PC-9 (cell line): ENCODE results near the gene FA2H. TPM values are rescaled to one million over a fixed set of nuclear protein-coding genes. Genes with fewer than 3 reads are reported as not detected.
"Not testable (repeated sequence)": the region's sequence is repeated elsewhere in the genome, so short reads cannot be mapped to it uniquely, and the experiment has no call there.

Experiments used
- BruUV-seq: library from RNA; stranded (reverse); fragments of 400-500 nt; replicated peaks from 2 replicates; lab custom pipeline; 2021; lab: Mats Ljungman, UMichigan
- CTCF ChIA-PET: fragments of 300-600 bp; sonication (Branson Sonifier 250); formaldehyde crosslinking; loops from one replicate; lab custom pipeline; 2022; ENCODE audit warnings: antibody characterized with exemption; lab: Charles Lee
- POLR2A ChIA-PET: fragments of 300-600 bp; sonication (Branson Sonifier 250); formaldehyde crosslinking; loops from one replicate; lab custom pipeline; 2022; ENCODE audit warnings: antibody characterized with exemption; ENCODE audit not compliant: unreplicated experiment; lab: Charles Lee
- DNase-seq, 2 experiments: peaks; one replicate each; pipeline versions ENCODE4 v3.0.0 to v3.0.0-alpha.2; 2015 to 2022; ENCODE audit warnings: mixed read lengths in 1 of 2
- H2AFZ ChIP-seq: fragments of 200-600 bp; sonication (generic); 2 replicates; pipeline ENCODE4 v1.8.1; 2017; ENCODE audit warnings: antibody characterized with exemption
- H3F3A ChIP-seq: fragments of 200-600 bp; sonication (generic); 2 replicates; pipeline ENCODE4 v1.8.1; 2017; ENCODE audit warnings: antibody characterized with exemption, mild to moderate bottlenecking, low read depth; ENCODE audit not compliant: insufficient read depth
- H3K27ac ChIP-seq: fragments of 200-600 bp; sonication (generic); 2 replicates; pipeline ENCODE4 v1.6.1; 2016; ENCODE audit warnings: mixed run types
- H3K27me3 ChIP-seq: fragments of 200-600 bp; sonication (generic); 2 replicates; pipeline ENCODE4 v1.6.1; 2016; ENCODE audit warnings: low read depth, mixed run types; ENCODE audit not compliant: insufficient read depth
- H3K36me3 ChIP-seq: fragments of 200-600 bp; sonication (generic); 2 replicates; pipeline ENCODE4 v1.6.1; 2016; ENCODE audit warnings: low read depth, mixed run types
- H3K4me1 ChIP-seq: fragments of 200-600 bp; sonication (generic); replicated peaks from 2 replicates; pipeline ENCODE4 v1.6.1; 2016; ENCODE audit warnings: mixed run types; ENCODE audit not compliant: insufficient read depth
- H3K4me2 ChIP-seq: fragments of 200-600 bp; sonication (generic); 2 replicates; pipeline ENCODE4 v1.6.1; 2017; ENCODE audit warnings: mixed run types
- H3K4me3 ChIP-seq: fragments of 200-600 bp; sonication (generic); 2 replicates; pipeline ENCODE4 v1.6.1; 2016; ENCODE audit warnings: mixed run types
- H3K79me2 ChIP-seq: fragments of 200-600 bp; sonication (generic); 2 replicates; pipeline ENCODE4 v1.6.1; 2017; ENCODE audit warnings: low read depth, mixed run types
- H3K9me2 ChIP-seq: fragments of 200-600 bp; sonication (generic); 2 replicates; pipeline ENCODE4 v1.8.1; 2017; ENCODE audit warnings: mild to moderate bottlenecking; ENCODE audit not compliant: insufficient read depth
- H3K9me3 ChIP-seq: fragments of 200-600 bp; sonication (generic); 2 replicates; pipeline ENCODE4 v1.8.1; 2016; ENCODE audit warnings: low read depth; ENCODE audit not compliant: insufficient read depth
- H4K20me1 ChIP-seq: fragments of 200-600 bp; sonication (generic); 2 replicates; pipeline ENCODE4 v1.8.1; 2017; ENCODE audit not compliant: insufficient read depth
- EZH2 ChIP-seq: fragments of 200-600 bp; sonication (generic); IDR thresholded peaks from 2 replicates; pipeline ENCODE4 v1.8.0; 2017; ENCODE audit warnings: antibody characterized with exemption, low read depth
- intact Hi-C: fragments of 100-400 bp; cut with micrococcal nuclease; formaldehyde crosslinking; loops from one replicate; pipeline ENCODE4 v1.10.0; 2022; ENCODE audit not compliant: unreplicated experiment
- total RNA-seq: library from RNA; stranded (reverse); gene quantifications from 2 replicates; pipeline ENCODE4 v1.2.3, GENCODE V29; 2021
- TF ChIP-seq, protein P1 (sequence below): fragments of 200-600 bp; sonication (generic); conservative IDR thresholded peaks from 2 replicates; pipeline ENCODE4 v1.6.1; 2017; ENCODE audit warnings: mixed run types, antibody characterized with exemption, mild to moderate bottlenecking, moderate library complexity

The FA2H gene
- total RNA-seq, 1 experiment from 2014 or later, result 3.5 TPM

DNA sequence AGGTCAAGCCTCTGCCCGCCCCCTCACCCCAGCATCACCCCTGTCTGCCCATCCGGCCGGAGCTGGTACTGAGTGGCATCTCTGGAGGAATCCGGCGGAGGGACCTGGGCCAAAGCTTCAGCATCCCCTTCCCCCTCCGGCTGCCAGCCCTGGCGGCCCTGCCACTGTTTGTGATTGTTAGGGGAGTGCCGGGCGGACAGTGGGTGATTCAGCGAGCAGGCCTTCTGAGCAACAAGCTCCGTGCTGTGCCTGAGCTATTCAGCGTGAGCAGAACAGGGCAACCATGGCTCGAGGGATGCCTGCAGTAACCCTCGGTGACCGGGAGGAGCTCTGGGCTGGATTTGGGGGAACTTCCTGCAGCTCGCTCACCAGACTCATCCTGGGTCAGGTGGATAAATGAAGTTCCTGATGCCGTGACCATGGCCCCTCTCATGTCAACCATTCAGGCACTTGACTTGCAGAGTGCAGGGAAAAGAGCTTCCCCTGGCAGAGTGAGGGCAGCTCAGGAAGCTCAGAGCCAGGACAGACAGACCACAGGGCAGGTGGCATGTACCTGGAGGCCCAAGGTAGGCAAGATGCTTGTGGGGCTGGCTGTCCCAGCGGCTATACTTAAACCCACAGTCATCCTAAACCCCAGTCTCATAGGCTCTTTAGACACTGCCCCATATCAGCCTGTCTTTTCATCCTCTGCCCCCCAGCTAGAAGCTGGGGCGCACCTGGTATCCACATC, 49.6 kb downstream of the FA2H start:
- intact Hi-C loops, result no loop called here

DNA sequence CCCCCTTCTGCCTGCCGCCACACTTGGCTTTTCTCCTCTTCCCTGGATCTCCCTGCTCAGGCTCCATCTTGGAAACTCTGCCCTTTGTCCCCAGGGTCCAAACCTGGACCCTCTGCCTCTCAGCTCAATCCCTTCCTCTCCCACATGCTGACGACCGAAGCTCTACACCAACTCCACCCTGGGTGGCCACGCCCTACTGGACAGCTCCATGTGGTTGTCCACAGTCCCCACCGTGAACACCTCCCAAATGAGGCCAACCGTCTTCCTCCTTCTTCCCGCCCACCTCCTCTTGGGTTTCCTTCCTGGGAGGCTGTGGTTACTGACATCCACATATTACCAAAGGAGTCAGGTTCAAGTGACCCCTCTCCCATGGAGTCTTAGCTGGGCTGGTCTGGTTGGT, 51.4 kb downstream of the FA2H start:
- Histone ChIP-seq H3K9me3 (peaks cover 3% of the 10 kb centered on the region; the same call in 1 of the 2 replicates), H3K27me3 (no peaks in the 10 kb centered on the region), H3K79me2 (no peaks in the 10 kb centered on the region), H3K27ac (no peak overlapping the region), H3K4me2 (no peak overlapping the region), H3K36me3 (no peaks in the 10 kb centered on the region), H3K9me2 (no peaks in the 10 kb centered on the region), H3F3A (no peaks in the 10 kb centered on the region), H3K4me3 (no peak overlapping the region), H3K4me1 (no peaks in the 10 kb centered on the region), H2AFZ (no peak overlapping the region), H4K20me1 (no peaks in the 10 kb centered on the region)
- ChIA-PET POLR2A (no interaction called here), CTCF (interaction anchor here (0.7 kb wide), 1 partner anchor 511 kb away, joined by 4 read pairs; no protein-coding TSS in a partner anchor)
- no peak for TF ChIP-seq EZH2
- TF ChIP-seq, protein P1, sequence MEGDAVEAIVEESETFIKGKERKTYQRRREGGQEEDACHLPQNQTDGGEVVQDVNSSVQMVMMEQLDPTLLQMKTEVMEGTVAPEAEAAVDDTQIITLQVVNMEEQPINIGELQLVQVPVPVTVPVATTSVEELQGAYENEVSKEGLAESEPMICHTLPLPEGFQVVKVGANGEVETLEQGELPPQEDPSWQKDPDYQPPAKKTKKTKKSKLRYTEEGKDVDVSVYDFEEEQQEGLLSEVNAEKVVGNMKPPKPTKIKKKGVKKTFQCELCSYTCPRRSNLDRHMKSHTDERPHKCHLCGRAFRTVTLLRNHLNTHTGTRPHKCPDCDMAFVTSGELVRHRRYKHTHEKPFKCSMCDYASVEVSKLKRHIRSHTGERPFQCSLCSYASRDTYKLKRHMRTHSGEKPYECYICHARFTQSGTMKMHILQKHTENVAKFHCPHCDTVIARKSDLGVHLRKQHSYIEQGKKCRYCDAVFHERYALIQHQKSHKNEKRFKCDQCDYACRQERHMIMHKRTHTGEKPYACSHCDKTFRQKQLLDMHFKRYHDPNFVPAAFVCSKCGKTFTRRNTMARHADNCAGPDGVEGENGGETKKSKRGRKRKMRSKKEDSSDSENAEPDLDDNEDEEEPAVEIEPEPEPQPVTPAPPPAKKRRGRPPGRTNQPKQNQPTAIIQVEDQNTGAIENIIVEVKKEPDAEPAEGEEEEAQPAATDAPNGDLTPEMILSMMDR, result no peak
- intact Hi-C loops, result no loop called here
- no TSS peak for BruUV-seq
- no peak for DNase-seq

More for the DNA sequence above, 49.6 kb downstream of the FA2H start:
- no peak overlapping the region for H3K4me3 ChIP-seq
- H3K36me3 ChIP-seq, result no peaks in the 10 kb centered on the region
- H3K79me2 ChIP-seq, result no peaks in the 10 kb centered on the region
- H2AFZ ChIP-seq, result no peak overlapping the region
- no peak overlapping the region for H3K27ac ChIP-seq
- H3K9me2 ChIP-seq, result no peaks in the 10 kb centered on the region
- no peak overlapping the region for H3K4me2 ChIP-seq
- ChIA-PET POLR2A (no interaction called here), CTCF (interaction anchor here (0.6 to 0.7 kb wide), 2 partner anchors 276 to 476 kb away, joined by 3 to 10 read pairs; no protein-coding TSS in a partner anchor)
- H3K9me3 ChIP-seq, result peaks cover 3% of the 10 kb centered on the region; the same call in 1 of the 2 replicates
- BruUV-seq, result no TSS peak
- H3F3A ChIP-seq, result peaks cover 10% of the 10 kb centered on the region; the same call in 1 of the 2 replicates
- H3K4me1 ChIP-seq, result peaks cover 9% of the 10 kb centered on the region
- no peaks in the 10 kb centered on the region for H3K27me3 ChIP-seq
- TF ChIP-seq, protein P1, result no peak
- no peak for TF ChIP-seq EZH2
- no peak for DNase-seq
- no peaks in the 10 kb centered on the region for H4K20me1 ChIP-seq

DNA sequence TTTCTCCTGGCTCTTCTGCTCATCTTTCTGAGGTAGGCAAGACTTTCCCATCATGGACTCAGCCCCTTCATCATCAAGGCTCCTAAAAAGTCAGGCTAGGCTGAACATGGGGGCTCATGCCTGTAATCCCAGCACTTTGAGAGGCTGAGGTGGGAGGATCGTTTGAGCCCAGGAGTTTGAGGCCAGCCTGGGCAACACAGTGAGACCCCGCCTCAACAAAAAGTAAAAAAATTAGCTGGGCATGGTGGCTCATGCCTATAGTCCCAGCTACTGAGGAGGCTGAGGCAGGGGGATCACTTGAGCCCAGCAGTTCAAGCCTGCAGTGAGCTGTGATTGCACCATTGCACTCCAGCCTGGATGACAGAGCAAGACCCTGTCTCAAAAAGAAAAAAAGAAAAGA, 52.5 kb downstream of the FA2H start:
- H3K79me2 ChIP-seq, CTCF ChIA-PET, POLR2A ChIA-PET, H3K9me2 ChIP-seq, H3K4me2 ChIP-seq, H3K9me3 ChIP-seq, BruUV-seq, H4K20me1 ChIP-seq, H3F3A ChIP-seq, H3K27ac ChIP-seq, H3K27me3 ChIP-seq, H3K36me3 ChIP-seq, H2AFZ ChIP-seq, DNase-seq, intact Hi-C loops, H3K4me3 ChIP-seq, H3K4me1 ChIP-seq: not testable (repeated sequence)
